ENCODE results near the gene PLEKHG3. TPM values are rescaled to one million over a fixed set of nuclear protein-coding genes. Genes with fewer than 3 reads are reported as not detected.

The PLEKHG3 gene
- total and polyA plus RNA-seq, 2 of the 13 experiments (the other 11 are each of a cell fraction or from before 2014, with no cell fraction given) = 7.1 to 9.8 TPM

DNA sequence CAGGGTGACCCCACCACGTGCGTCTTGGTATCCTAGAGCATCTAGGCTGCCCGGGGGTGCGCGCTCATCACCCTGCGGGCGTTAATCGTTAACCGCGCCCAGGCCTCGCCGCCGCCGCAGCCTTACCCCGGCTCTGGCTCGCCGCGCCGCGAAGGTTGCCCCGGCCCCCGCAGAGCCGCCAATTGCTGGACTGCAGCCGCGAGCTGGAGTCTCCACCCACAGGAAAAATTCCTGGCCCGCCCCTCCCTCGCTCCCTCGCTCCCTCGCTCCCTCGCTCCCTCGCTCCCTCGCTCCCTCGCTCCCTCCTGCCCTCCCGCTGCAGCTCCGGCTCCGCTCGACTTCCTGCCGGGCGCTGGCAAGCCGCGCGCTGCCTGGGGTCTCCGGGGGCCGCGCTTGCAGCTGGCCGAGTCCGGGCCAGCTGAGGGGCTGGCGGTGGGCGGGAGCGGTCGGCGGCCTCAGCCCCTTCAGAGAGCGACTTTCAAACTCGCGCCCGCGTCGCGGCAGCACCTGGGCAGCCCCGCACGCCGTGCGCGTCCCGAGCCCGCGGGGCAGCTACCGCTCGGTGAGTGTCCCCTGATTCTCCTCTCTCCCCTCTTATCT lies at the start of gene PLEKHG3 (continued):
- TF ChIP-seq ZNF12 (CRISPR knock-in tag; IDR thresholded peaks at IDR 0.05) = 0 out of 2 replicates have a peak, but pooled peaks have one; percentile 27
- no peak for TF ChIP-seq CCAR2 (optimal IDR thresholded peaks at IDR 0.05; ENCODE audit: low read depth, low read length)
- TF ChIP-seq, protein P1, sequence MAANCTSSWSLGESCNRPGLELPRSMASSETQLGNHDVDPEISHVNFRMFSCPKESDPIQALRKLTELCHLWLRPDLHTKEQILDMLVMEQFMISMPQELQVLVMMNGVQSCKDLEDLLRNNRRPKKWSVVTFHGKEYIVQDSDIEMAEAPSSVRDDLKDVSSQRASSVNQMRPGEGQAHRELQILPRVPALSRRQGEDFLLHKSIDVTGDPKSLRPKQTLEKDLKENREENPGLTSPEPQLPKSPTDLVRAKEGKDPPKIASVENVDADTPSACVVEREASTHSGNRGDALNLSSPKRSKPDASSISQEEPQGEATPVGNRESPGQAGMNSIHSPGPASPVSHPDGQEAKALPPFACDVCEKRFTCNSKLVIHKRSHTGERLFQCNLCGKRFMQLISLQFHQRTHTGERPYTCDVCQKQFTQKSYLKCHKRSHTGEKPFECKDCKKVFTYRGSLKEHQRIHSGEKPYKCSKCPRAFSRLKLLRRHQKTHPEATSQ (CRISPR knock-in tag; IDR thresholded peaks at IDR 0.05; ENCODE audit: borderline replicate concordance) = no peak
- TF ChIP-seq, protein P2, sequence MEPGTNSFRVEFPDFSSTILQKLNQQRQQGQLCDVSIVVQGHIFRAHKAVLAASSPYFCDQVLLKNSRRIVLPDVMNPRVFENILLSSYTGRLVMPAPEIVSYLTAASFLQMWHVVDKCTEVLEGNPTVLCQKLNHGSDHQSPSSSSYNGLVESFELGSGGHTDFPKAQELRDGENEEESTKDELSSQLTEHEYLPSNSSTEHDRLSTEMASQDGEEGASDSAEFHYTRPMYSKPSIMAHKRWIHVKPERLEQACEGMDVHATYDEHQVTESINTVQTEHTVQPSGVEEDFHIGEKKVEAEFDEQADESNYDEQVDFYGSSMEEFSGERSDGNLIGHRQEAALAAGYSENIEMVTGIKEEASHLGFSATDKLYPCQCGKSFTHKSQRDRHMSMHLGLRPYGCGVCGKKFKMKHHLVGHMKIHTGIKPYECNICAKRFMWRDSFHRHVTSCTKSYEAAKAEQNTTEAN (CRISPR knock-in tag; conservative IDR thresholded peaks at IDR 0.05) = no peak
- TF ChIP-seq ZBTB38 (CRISPR knock-in tag; IDR thresholded peaks at IDR 0.05) = peak; percentile 71
- TF ChIP-seq ZNF605 (CRISPR knock-in tag; IDR thresholded peaks at IDR 0.05) = no peak
- TF ChIP-seq TSC22D2 (CRISPR knock-in tag; IDR thresholded peaks at IDR 0.05; ENCODE audit: borderline replicate concordance) = no peak
- no peak for TF ChIP-seq MIER3 (CRISPR knock-in tag; IDR thresholded peaks at IDR 0.05; ENCODE audit: borderline replicate concordance)
- peak; percentile 73; the same call in 1 of the 2 replicates for TF ChIP-seq ZBTB7B (CRISPR knock-in tag; IDR thresholded peaks at IDR 0.05)
- peak; percentile 22 for TF ChIP-seq ZNF883 (CRISPR knock-in tag; IDR thresholded peaks at IDR 0.05; ENCODE audit: not compliant biosample characterization)
- peak; percentile 70 for TF ChIP-seq MYC (CRISPR knock-in tag; IDR thresholded peaks at IDR 0.05; ENCODE audit: borderline replicate concordance)
- peak; percentile 55; the same call in 1 of the 2 replicates for TF ChIP-seq ZFY (CRISPR knock-in tag; IDR thresholded peaks at IDR 0.05)
- TF ChIP-seq ZNF777 (CRISPR knock-in tag; IDR thresholded peaks at IDR 0.05) = peak; percentile 70; the same call in 1 of the 2 replicates
- TF ChIP-seq CREB1 (IDR thresholded peaks at IDR 0.05) = no peak
- TF ChIP-seq CREB1 (CRISPR knock-in tag; IDR thresholded peaks at IDR 0.05) = no peak
- TF ChIP-seq KDM5B (CRISPR knock-in tag; IDR thresholded peaks at IDR 0.05; ENCODE audit: borderline replicate concordance) = peak; percentile 62; the same call in 1 of the 2 replicates
- TF ChIP-seq POGZ (CRISPR knock-in tag; IDR thresholded peaks at IDR 0.05) = peak; percentile 31; the same call in 1 of the 2 replicates
- no peak for TF ChIP-seq HNF4G (IDR thresholded peaks at IDR 0.05; ENCODE audit: borderline replicate concordance, low read depth, low read length)
- TF ChIP-seq HNF4G (CRISPR knock-in tag; IDR thresholded peaks at IDR 0.05; ENCODE audit: borderline replicate concordance, low read depth) = no peak
- no peak for TF ChIP-seq ATF1 (CRISPR knock-in tag; IDR thresholded peaks at IDR 0.05)
- peak; percentile 73; the same call in 1 of the 2 replicates for TF ChIP-seq HDAC1 (CRISPR knock-in tag; IDR thresholded peaks at IDR 0.05)
- TF ChIP-seq TOE1 (CRISPR knock-in tag; IDR thresholded peaks at IDR 0.05) = no peak
- TF ChIP-seq, protein P3, sequence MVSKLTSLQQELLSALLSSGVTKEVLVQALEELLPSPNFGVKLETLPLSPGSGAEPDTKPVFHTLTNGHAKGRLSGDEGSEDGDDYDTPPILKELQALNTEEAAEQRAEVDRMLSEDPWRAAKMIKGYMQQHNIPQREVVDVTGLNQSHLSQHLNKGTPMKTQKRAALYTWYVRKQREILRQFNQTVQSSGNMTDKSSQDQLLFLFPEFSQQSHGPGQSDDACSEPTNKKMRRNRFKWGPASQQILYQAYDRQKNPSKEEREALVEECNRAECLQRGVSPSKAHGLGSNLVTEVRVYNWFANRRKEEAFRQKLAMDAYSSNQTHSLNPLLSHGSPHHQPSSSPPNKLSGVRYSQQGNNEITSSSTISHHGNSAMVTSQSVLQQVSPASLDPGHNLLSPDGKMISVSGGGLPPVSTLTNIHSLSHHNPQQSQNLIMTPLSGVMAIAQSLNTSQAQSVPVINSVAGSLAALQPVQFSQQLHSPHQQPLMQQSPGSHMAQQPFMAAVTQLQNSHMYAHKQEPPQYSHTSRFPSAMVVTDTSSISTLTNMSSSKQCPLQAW (CRISPR knock-in tag; IDR thresholded peaks at IDR 0.05) = peak; percentile 38; the same call in 1 of the 2 replicates
- 0 out of 2 replicates have a peak, but pooled peaks have one; percentile 38 for TF ChIP-seq SP5 (CRISPR knock-in tag; IDR thresholded peaks at IDR 0.05; ENCODE audit: borderline replicate concordance, low read depth)
- 0 out of 2 replicates have a peak, but pooled peaks have one; percentile 5 for TF ChIP-seq HIVEP1 (CRISPR knock-in tag; IDR thresholded peaks at IDR 0.05)
- no peak for TF ChIP-seq ZKSCAN8 (CRISPR knock-in tag; IDR thresholded peaks at IDR 0.05; ENCODE audit: borderline replicate concordance)
- TF ChIP-seq SMC3 (IDR thresholded peaks at IDR 0.05; ENCODE audit: low read length) = no peak
- no peak for TF ChIP-seq REL (CRISPR knock-in tag; conservative IDR thresholded peaks at IDR 0.05)
- TF ChIP-seq AGO2 (optimal IDR thresholded peaks at IDR 0.05; ENCODE audit: low read depth, low read length) = peak; percentile 70
